IMR-90 (cell line): Measurements from ENCODE around the gene TUBD1. TPM values are rescaled to one million over a fixed set of nuclear protein-coding genes. Genes with fewer than 3 reads are reported as not detected.

Source experiments
- ATAC-seq: fragments of 200-7000 bp; cut with Tn5 transposase; 2 replicates; pipeline ENCODE4 v1.9.1; 2020; ENCODE audit warnings: low read depth, mild to moderate bottlenecking, moderate library complexity
- BruUV-seq: library from RNA; stranded (reverse); fragments of 400-500 nt; replicated peaks from 2 replicates; lab custom pipeline; 2021; lab: Mats Ljungman, UMichigan
- CTCF ChIA-PET: fragments of 300-600 bp; formaldehyde crosslinking; extraction: SDS; loops from one replicate; lab custom pipeline; 2021; ENCODE audit warnings: antibody characterized with exemption; lab: Yijun Ruan, JAX
- POLR2A ChIA-PET: fragments of 300-600 bp; sonication (Branson Sonifier 250); formaldehyde crosslinking; loops from one replicate; lab custom pipeline; 2022; ENCODE audit warnings: antibody characterized with exemption; ENCODE audit not compliant: unreplicated experiment; lab: Charles Lee
- DNase-seq: peaks from one replicate; pipeline ENCODE4 v3.0.0; 2013
- H2AFZ ChIP-seq: replicated peaks from 2 replicates; pipeline ENCODE3; 2013; ENCODE audit warnings: low read length, mild to moderate bottlenecking; ENCODE audit not compliant: poor library complexity
- H2AK5ac ChIP-seq: 2 replicates; pipeline ENCODE4 v1.6.1; 2013; ENCODE audit warnings: low read depth, low read length, inconsistent platforms
- H2AK9ac ChIP-seq: replicated peaks from 2 replicates; pipeline ENCODE3; 2013; ENCODE audit warnings: mild to moderate bottlenecking, low read depth, low read length, moderate library complexity; ENCODE audit not compliant: poor library complexity
- H2BK120ac ChIP-seq: 2 replicates; pipeline ENCODE4 v1.6.1; 2013; ENCODE audit warnings: low read depth, low read length, inconsistent platforms
- H2BK15ac ChIP-seq: 3 replicates; pipeline ENCODE4 v1.6.1; 2013; ENCODE audit warnings: low read depth, low read length, inconsistent platforms
- H2BK20ac ChIP-seq: 2 replicates; pipeline ENCODE4 v1.6.1; 2013; ENCODE audit warnings: low read depth, mild to moderate bottlenecking, inconsistent platforms, low read length, moderate library complexity
- H2BK5ac ChIP-seq: 2 replicates; pipeline ENCODE4 v1.6.1; 2013; ENCODE audit warnings: mild to moderate bottlenecking, low read depth, low read length, inconsistent platforms; ENCODE audit not compliant: poor library complexity, severe bottlenecking
- H3K14ac ChIP-seq: replicated peaks from 2 replicates; pipeline ENCODE4 v1.6.1; 2013; ENCODE audit warnings: low read depth, low read length, inconsistent platforms
- H3K18ac ChIP-seq: 2 replicates; pipeline ENCODE4 v1.6.1; 2013; ENCODE audit warnings: low read depth, low read length, control low read depth
- H3K23ac ChIP-seq: 2 replicates; pipeline ENCODE4 v1.6.1; 2013; ENCODE audit warnings: low read depth, low read length, inconsistent platforms
- H3K27ac ChIP-seq: 2 replicates; pipeline ENCODE4 v1.5.1; 2013; ENCODE audit warnings: mild to moderate bottlenecking, control low read depth, low read length; ENCODE audit not compliant: insufficient read depth
- H3K27me3 ChIP-seq: 2 replicates; pipeline ENCODE4 v1.6.1; 2013; ENCODE audit warnings: low read length; ENCODE audit not compliant: control insufficient read depth, insufficient read depth
- H3K36me3 ChIP-seq: 2 replicates; pipeline ENCODE4 v1.6.1; 2013; ENCODE audit warnings: low read length, mixed read lengths; ENCODE audit not compliant: control insufficient read depth, insufficient read depth
- H3K4ac ChIP-seq: 2 replicates; pipeline ENCODE4 v1.6.1; 2013; ENCODE audit warnings: low read depth, low read length, inconsistent platforms
- H3K4me1 ChIP-seq: 2 replicates; pipeline ENCODE4 v1.6.1; 2013; ENCODE audit warnings: low read length, mixed read lengths; ENCODE audit not compliant: control insufficient read depth, insufficient read depth
- H3K4me2 ChIP-seq: 2 replicates; pipeline ENCODE4 v1.6.1; 2013; ENCODE audit warnings: low read depth, mild to moderate bottlenecking, control low read depth, low read length, moderate library complexity
- H3K4me3 ChIP-seq: 2 replicates; pipeline ENCODE4 v1.5.1; 2013; ENCODE audit warnings: low read depth, mild to moderate bottlenecking, control low read depth, low read length, moderate library complexity; ENCODE audit not compliant: insufficient read depth
- H3K56ac ChIP-seq: 2 replicates; pipeline ENCODE4 v1.6.1; 2013; ENCODE audit warnings: low read length, inconsistent platforms; ENCODE audit not compliant: insufficient read depth; ENCODE audit errors: extremely low read depth
- H3K79me1 ChIP-seq, 2 experiments: 2 replicates each; pipeline ENCODE4 v1.6.1; 2013; ENCODE audit warnings: low read length in 2 of 2, inconsistent platforms in 1 of 2, low read depth in 1 of 2
- H3K9ac ChIP-seq: 2 replicates; pipeline ENCODE4 v1.6.1; 2013; ENCODE audit warnings: low read depth, low read length, control low read depth
- H3K9me1 ChIP-seq: 2 replicates; pipeline ENCODE4 v1.6.1; 2013; ENCODE audit warnings: low read length, inconsistent platforms; ENCODE audit not compliant: insufficient read depth
- H3K9me3 ChIP-seq: 2 replicates; pipeline ENCODE4 v1.6.1; 2013; ENCODE audit warnings: low read length; ENCODE audit not compliant: control insufficient read depth, insufficient read depth
- H4K20me1 ChIP-seq: 2 replicates; pipeline ENCODE4 v1.6.1; 2013; ENCODE audit warnings: low read length, inconsistent platforms; ENCODE audit not compliant: insufficient read depth
- H4K5ac ChIP-seq: 2 replicates; pipeline ENCODE4 v1.6.1; 2013; ENCODE audit warnings: mild to moderate bottlenecking, low read depth, low read length, control low read depth
- H4K8ac ChIP-seq, 2 experiments: 2 replicates each; pipeline ENCODE4 v1.6.1; 2013; ENCODE audit warnings: low read depth in 2 of 2, low read length in 2 of 2, control low read depth in 1 of 2, inconsistent platforms in 1 of 2
- H4K91ac ChIP-seq: 2 replicates; pipeline ENCODE4 v1.6.1; 2013; ENCODE audit warnings: low read depth, low read length, inconsistent platforms; ENCODE audit not compliant: insufficient read depth
- BHLHE40 ChIP-seq: fragments of 150-350 bp; IDR thresholded peaks from 2 replicates; pipeline ENCODE4 v1.6.1; 2016; ENCODE audit warnings: mild to moderate bottlenecking, low read depth, low read length
- CHD1 ChIP-seq: IDR thresholded peaks from 2 replicates; pipeline ENCODE4 v1.6.1; 2012; ENCODE audit warnings: low read depth, low read length, improper control_type of control experiment
- FOS ChIP-seq: fragments of 150-350 bp; IDR thresholded peaks from 2 replicates; pipeline ENCODE4 v1.6.1; 2016; ENCODE audit warnings: low read depth, low read length
- MAFK ChIP-seq: IDR thresholded peaks from 2 replicates; pipeline ENCODE4 v1.6.1; 2012; ENCODE audit warnings: low read depth, low read length, improper control_type of control experiment
- MAZ ChIP-seq: IDR thresholded peaks from 2 replicates; pipeline ENCODE4 v1.6.1; 2012; ENCODE audit warnings: low read depth, mild to moderate bottlenecking, low read length, improper control_type of control experiment, moderate library complexity, borderline replicate concordance
- MXI1 ChIP-seq: IDR thresholded peaks from 2 replicates; pipeline ENCODE4 v1.6.1; 2012; ENCODE audit warnings: low read depth, mild to moderate bottlenecking, low read length, moderate library complexity, borderline replicate concordance
- NFE2L2 ChIP-seq: fragments of 150-350 bp; IDR thresholded peaks from 2 replicates; pipeline ENCODE4 v1.6.1; 2016; ENCODE audit warnings: low read depth, mild to moderate bottlenecking, low read length
- POLR2A ChIP-seq: IDR thresholded peaks from 2 replicates; pipeline ENCODE4 v1.6.1; 2012; ENCODE audit warnings: mild to moderate bottlenecking, low read depth, low read length
- RAD21 ChIP-seq: IDR thresholded peaks from 2 replicates; pipeline ENCODE4 v1.6.1; 2012; ENCODE audit warnings: low read length, improper control_type of control experiment
- RCOR1 ChIP-seq: IDR thresholded peaks from 2 replicates; pipeline ENCODE4 v1.6.1; 2012; ENCODE audit warnings: mild to moderate bottlenecking, low read length, improper control_type of control experiment; ENCODE audit not compliant: insufficient replicate concordance
- RFX5 ChIP-seq: IDR thresholded peaks from 2 replicates; pipeline ENCODE4 v1.8.0; 2012; ENCODE audit warnings: low read depth, mild to moderate bottlenecking, low read length, moderate library complexity
- SMC3 ChIP-seq: fragments of 150-350 bp; IDR thresholded peaks from 2 replicates; pipeline ENCODE4 v1.6.1; 2016; ENCODE audit warnings: low read depth, mild to moderate bottlenecking, antibody characterized with exemption, low read length, moderate library complexity
- WGBS, 2 experiments: methylation state at CpG; one replicate each; pipeline versions ENCODE4 v1.1.5 to v1.1.7; 2013; ENCODE audit warnings: missing lambda C conversion rate in 2 of 2; ENCODE audit not compliant: insufficient read length in 1 of 2; ENCODE audit errors: extremely low coverage in 2 of 2; 5-methylcytosine and 5-hydroxymethylcytosine counted together
- dilution Hi-C: fragments of 300-500 bp; cut with HindIII; formaldehyde crosslinking; loops from one replicate; pipeline ENCODE4 v1.14.3; 2018; ENCODE audit warnings: low sequenced_read_pairs; ENCODE audit not compliant: unreplicated experiment
- in situ Hi-C: fragments of 300-500 bp; cut with MboI; formaldehyde crosslinking; loops from 3 replicates; pipeline ENCODE4 v1.14.3; 2019; ENCODE audit warnings: low sequenced_read_pairs, inconsistent platforms, mixed read lengths
- intact Hi-C: fragments of 100-400 bp; cut with micrococcal nuclease; formaldehyde crosslinking; loops from 2 replicates; pipeline ENCODE4 v1.10.0; 2022
- polyA plus RNA-seq, 3 experiments: library from polyadenylated mRNA; depleted of rRNA; stranded (reverse); fragments of >200 nt; gene quantifications; 2 replicates each; pipeline ENCODE4 v1.2.3, GENCODE V29; 2012; ENCODE audit warnings: low replicate concordance in 1 of 3
- total RNA-seq: library from RNA; depleted of rRNA; stranded (reverse); fragments of >200 nt; gene quantifications from 2 replicates; pipeline ENCODE4 v1.2.3, GENCODE V29; 2012
- TF ChIP-seq, protein P1 (sequence below): conservative IDR thresholded peaks from 2 replicates; pipeline ENCODE4 v1.5.1; 2012; ENCODE audit warnings: mild to moderate bottlenecking, low read depth, low read length, improper control_type of control experiment
- TF ChIP-seq, protein P2 (sequence below): fragments of 150-350 bp; IDR thresholded peaks from 2 replicates; pipeline ENCODE4 v1.6.1; 2017; ENCODE audit warnings: mild to moderate bottlenecking, antibody characterized with exemption, low read length, low read depth
- TF ChIP-seq, protein P3 (sequence below): fragments of 150-350 bp; IDR thresholded peaks from 2 replicates; pipeline ENCODE4 v1.6.1; 2016; ENCODE audit warnings: low read depth, mild to moderate bottlenecking, low read length, moderate library complexity, borderline replicate concordance

Gene TUBD1
- total and polyA plus RNA-seq, 2 of the 4 experiments (the other 2 are of a cell fraction), result 2.2 to 4.7 TPM

DNA sequence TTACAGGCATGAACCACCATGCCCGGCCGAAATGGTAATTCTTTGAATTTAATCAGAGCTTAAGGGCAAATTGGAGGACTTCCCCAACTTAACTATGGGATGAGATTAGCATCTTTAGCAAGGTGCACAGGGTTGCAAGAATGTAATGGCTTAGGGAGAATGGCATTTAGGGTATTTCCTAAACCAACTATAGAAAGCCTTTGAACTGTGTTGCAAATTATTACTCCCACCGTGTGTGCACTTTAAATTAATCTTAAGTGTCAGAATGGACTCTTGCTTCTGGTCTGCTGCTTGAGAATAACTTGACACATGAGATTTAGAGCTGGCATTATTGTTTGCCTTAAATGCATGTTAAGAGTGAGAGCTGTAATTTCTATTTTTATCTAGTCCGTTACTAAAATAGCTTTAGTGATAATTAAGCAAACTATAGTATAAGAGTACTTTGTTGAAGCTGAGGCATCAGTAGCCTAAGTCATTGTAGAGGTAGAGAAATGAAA lies 59.8 kb downstream of the TUBD1 start:
- Histone ChIP-seq H3K56ac (no peak overlapping the region), H3K14ac (peak overlapping the region; percentile 44), H4K20me1 (no peaks in the 10 kb centered on the region), H3K4me3 (no peak overlapping the region), H2BK120ac (peak overlapping the region; percentile 20; the same call in 1 of the 2 replicates), H4K5ac (peak overlapping the region; percentile 23; the same call in 1 of the 2 replicates), H3K9me1 (peaks cover 7% of the 10 kb centered on the region), H3K4me1 (peaks cover 17% of the 10 kb centered on the region), H2BK5ac (peak overlapping the region; percentile 15), H2AK9ac (no peak overlapping the region), H3K9ac (peak overlapping the region; percentile 10; the same call in 1 of the 2 replicates), H3K36me3 (no peaks in the 10 kb centered on the region), H3K18ac (peak overlapping the region; percentile 16; the same call in 1 of the 2 replicates), H2BK20ac (peak overlapping the region; percentile 59; the same call in 1 of the 2 replicates), H2AK5ac (no peak overlapping the region; the same call in 1 of the 2 replicates), H2AFZ (no peak overlapping the region), H3K27ac (no peak overlapping the region), H3K23ac (no peak overlapping the region), H3K79me1 (peaks cover 18 to 42% of the 10 kb centered on the region in 2 experiments; a peak in 3 of 4 replicates), H3K4ac (peak overlapping the region; percentile 56; the same call in 1 of the 2 replicates), H3K4me2 (no peak overlapping the region), H3K27me3 (no peaks in the 10 kb centered on the region), H3K9me3 (no peaks in the 10 kb centered on the region), H4K8ac (no peak overlapping the region), H4K91ac (0 out of 2 replicates have a peak overlapping the region, but pooled peaks have one; percentile 10), H2BK15ac (0 out of 3 replicates have a peak overlapping the region, but pooled peaks have one; percentile 42)
- ChIA-PET CTCF (no interaction called here), POLR2A (interaction anchor here (1.4 kb wide), 1 partner anchor 8 kb away, joined by 4 read pairs; no protein-coding TSS in a partner anchor)
- dilution Hi-C loops (no loop called here), intact Hi-C loops (no loop called here), in situ Hi-C loops (loop anchor here (5.0 kb wide), 1 partner anchor 46 kb away; no protein-coding TSS in a partner anchor)
- no TSS peak for BruUV-seq
- no CpG with 5 or more reads among the region's 4 CpGs for WGBS, 2 experiments
- DNase-seq (no peak), ATAC-seq (no peak)
- TF ChIP-seq BHLHE40 (no peak), MAZ (no peak), CHD1 (no peak), RFX5 (no peak), RCOR1 (no peak), POLR2A (no peak), MXI1 (no peak), RAD21 (no peak), NFE2L2 (no peak), MAFK (no peak), SMC3 (no peak), FOS (no peak)
- TF ChIP-seq, protein P1, sequence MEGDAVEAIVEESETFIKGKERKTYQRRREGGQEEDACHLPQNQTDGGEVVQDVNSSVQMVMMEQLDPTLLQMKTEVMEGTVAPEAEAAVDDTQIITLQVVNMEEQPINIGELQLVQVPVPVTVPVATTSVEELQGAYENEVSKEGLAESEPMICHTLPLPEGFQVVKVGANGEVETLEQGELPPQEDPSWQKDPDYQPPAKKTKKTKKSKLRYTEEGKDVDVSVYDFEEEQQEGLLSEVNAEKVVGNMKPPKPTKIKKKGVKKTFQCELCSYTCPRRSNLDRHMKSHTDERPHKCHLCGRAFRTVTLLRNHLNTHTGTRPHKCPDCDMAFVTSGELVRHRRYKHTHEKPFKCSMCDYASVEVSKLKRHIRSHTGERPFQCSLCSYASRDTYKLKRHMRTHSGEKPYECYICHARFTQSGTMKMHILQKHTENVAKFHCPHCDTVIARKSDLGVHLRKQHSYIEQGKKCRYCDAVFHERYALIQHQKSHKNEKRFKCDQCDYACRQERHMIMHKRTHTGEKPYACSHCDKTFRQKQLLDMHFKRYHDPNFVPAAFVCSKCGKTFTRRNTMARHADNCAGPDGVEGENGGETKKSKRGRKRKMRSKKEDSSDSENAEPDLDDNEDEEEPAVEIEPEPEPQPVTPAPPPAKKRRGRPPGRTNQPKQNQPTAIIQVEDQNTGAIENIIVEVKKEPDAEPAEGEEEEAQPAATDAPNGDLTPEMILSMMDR, result no peak
- TF ChIP-seq, protein P2, sequence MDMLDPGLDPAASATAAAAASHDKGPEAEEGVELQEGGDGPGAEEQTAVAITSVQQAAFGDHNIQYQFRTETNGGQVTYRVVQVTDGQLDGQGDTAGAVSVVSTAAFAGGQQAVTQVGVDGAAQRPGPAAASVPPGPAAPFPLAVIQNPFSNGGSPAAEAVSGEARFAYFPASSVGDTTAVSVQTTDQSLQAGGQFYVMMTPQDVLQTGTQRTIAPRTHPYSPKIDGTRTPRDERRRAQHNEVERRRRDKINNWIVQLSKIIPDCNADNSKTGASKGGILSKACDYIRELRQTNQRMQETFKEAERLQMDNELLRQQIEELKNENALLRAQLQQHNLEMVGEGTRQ, result no peak
- TF ChIP-seq, protein P3, sequence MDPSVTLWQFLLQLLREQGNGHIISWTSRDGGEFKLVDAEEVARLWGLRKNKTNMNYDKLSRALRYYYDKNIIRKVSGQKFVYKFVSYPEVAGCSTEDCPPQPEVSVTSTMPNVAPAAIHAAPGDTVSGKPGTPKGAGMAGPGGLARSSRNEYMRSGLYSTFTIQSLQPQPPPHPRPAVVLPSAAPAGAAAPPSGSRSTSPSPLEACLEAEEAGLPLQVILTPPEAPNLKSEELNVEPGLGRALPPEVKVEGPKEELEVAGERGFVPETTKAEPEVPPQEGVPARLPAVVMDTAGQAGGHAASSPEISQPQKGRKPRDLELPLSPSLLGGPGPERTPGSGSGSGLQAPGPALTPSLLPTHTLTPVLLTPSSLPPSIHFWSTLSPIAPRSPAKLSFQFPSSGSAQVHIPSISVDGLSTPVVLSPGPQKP, result no peak
